Stimulated activated CD8-positive, alpha-beta memory T cell treated with anti-CD3 and anti-CD28 coated beads, Interleukin-12 subunit alpha, Interleukin-12 subunit beta, amount 100 ng/mL, for 24 hours (primary cell): ENCODE data around the gene RBFOX2.
"Not testable (repeated sequence)": the region's sequence is repeated elsewhere in the genome, so short reads cannot be mapped to it uniquely, and the experiment has no call there.

Experiments used
- DNase-seq: peaks from one replicate; pipeline ENCODE4 v3.0.0-alpha.2; 2020; ENCODE audit errors: extremely low read depth

RBFOX2 gene

GRCh38 chr22:35699852-35700251 lies 328.8 kb downstream of the RBFOX2 start:
- DNase-seq, result not testable (repeated sequence)

- DNase-seq, result no peak
Measured at GRCh38 chr22:35697142-35697541, 331.5 kb downstream of the RBFOX2 start.

- no peak for DNase-seq
Measured at GRCh38 chr22:35695202-35695601, 333.4 kb downstream of the RBFOX2 start.

GRCh38 chr22:35690001-35690400 lies 338.6 kb downstream of the RBFOX2 start:
- DNase-seq, result no peak

- DNase-seq, result no peak
Measured at GRCh38 chr22:35688913-35689675, 339.5 kb downstream of the RBFOX2 start.
